ENCODE results near the gene MT1F. TPM values are rescaled to one million over a fixed set of nuclear protein-coding genes. Genes with fewer than 3 reads are reported as not detected.

Gene MT1F
- total RNA-seq, 2 experiments from 2014 or later: 7.7 to 9.0 TPM

DNA sequence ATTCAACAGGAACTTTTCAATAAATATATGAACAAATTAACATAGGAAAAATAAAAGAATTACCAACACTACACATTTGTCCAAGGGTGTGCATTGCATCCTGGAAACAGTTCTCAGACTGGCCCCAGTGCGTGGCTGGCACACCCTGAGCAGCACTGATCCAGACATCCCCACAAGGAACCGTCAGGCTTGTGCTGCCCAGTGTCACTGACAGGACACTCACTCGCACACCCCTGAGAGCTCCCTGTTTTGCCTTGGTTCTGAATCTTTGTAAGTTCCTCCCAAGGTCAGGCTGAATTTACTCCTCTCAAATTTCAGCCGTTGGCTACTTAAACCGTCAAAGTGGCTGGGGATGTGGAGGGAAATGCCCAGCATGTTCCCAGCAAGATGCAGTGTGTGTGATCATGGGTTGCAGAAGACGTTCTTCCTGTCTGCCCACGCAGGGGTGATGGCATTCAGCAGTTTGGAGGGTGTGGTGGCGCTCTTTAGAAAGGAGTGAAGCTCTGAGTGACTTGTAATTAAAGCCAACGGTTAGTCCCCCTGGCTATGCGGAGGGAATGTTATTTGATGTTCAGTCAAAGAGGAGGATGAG is 47.6 kb upstream of the MT1F start:
- TF ChIP-seq CTCF (IDR thresholded peaks at IDR 0.05): no peak
- ChIA-PET POLR2A (interaction anchor here (0.6 to 1.8 kb wide), 8 partner anchors 13 to 1378 kb away, joined by 3 to 8 read pairs (median 3); partner anchors contain the start of gene MT1E), CTCF (interaction anchor here (0.9 to 3.0 kb wide), 5 partner anchors 9 to 92 kb away, joined by 3 to 12 read pairs (median 5); partner anchors contain the start of gene MT1E)
- Mint-ChIP-seq H3K36me3 (ENCODE audit: low read depth) (peaks cover 2% of the 10 kb centered on the region), H3K4me1 (ENCODE audit: low read depth) (peaks cover 74% of the 10 kb centered on the region), H3K27me3 (no peaks in the 10 kb centered on the region), H3K4me3 (peak overlapping the region; percentile 81), H3K9me3 (no peaks in the 10 kb centered on the region), H3K27ac (peak overlapping the region; percentile 94)
- DNase-seq (peak; percentile 95), ATAC-seq (peak; percentile 57)
- intact Hi-C loops (cut with micrococcal nuclease): loop anchor here (5.0 kb wide), 1 partner anchor 72 kb away; the partner anchor contains the start of gene MT1X

DNA sequence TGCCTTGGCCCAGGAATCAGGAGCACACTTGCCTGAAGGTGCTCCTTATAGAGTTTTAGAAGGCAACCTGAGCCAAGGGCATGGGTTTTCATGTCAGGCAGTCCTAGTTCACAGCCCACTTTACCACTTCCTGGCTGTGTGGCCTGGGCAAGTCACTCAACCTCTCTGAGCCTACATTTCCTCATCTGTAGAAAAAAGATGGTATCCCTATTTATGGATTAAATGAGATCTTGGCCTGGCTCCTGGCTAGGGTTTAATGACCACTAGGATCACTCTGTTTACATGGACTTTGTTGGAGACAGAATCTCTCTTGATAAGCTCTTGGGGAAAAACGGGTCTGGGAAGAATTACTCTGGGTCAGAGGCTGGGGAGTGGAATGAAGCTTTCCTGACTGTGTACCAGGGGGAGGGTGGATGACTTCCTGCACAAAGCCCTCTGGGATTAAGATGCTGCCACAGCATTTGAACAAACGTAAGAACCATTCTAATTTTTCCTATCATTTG is 47.1 kb upstream of the MT1F start:
- intact Hi-C loops (cut with micrococcal nuclease): loop anchor here (5.0 kb wide), 1 partner anchor 72 kb away; the partner anchor contains the start of gene MT1X
- Mint-ChIP-seq H3K27ac (peak overlapping the region; percentile 94), H3K9me3 (no peaks in the 10 kb centered on the region), H3K36me3 (ENCODE audit: low read depth) (peaks cover 2% of the 10 kb centered on the region), H3K4me1 (ENCODE audit: low read depth) (peaks cover 77% of the 10 kb centered on the region), H3K4me3 (peak overlapping the region; percentile 81), H3K27me3 (no peaks in the 10 kb centered on the region)
- ChIA-PET CTCF (interaction anchor here (0.8 to 3.0 kb wide), 5 partner anchors 8 to 107 kb away, joined by 3 to 12 read pairs (median 3); no protein-coding TSS in a partner anchor), POLR2A (interaction anchor here (0.6 to 1.8 kb wide), 5 partner anchors 12 to 140 kb away, joined by 3 to 8 read pairs (median 3); partner anchors contain the start of gene MT1E)
- ATAC-seq (peak; percentile 18), DNase-seq (no peak)
- no peak for TF ChIP-seq CTCF (IDR thresholded peaks at IDR 0.05)

DNA sequence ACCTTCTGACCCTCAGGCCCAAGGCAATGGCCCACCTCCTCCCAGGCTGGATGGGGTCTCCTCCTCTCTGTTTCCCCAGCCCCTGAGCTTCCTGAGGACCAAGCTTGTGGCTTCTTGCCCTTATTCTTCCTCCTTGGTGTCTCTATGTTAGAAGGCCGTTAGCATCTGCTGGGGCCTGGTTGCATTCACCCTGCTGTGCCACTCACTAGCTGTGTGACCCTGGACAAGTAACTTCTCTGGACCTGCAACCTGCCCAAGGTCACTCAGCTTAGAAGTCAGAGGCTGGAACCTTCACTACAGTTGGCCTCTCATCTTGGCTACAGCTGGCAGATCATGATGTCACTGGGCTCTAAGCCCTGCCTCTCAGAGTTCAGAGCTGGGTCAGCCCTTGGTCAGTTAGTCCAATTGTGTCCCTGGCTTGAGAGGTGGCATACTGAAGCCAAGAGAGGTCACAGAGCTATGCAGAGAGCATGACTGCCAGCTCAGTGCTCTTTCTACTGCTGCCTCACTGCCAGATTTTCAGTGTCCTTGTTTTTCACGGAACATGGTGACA is 46.4 kb upstream of the MT1F start:
- no peak for TF ChIP-seq CTCF (IDR thresholded peaks at IDR 0.05)
- Mint-ChIP-seq H3K4me3 (no peak overlapping the region), H3K36me3 (ENCODE audit: low read depth) (peaks cover 2% of the 10 kb centered on the region), H3K27ac (peak overlapping the region; percentile 94), H3K4me1 (ENCODE audit: low read depth) (peaks cover 74% of the 10 kb centered on the region), H3K27me3 (no peaks in the 10 kb centered on the region), H3K9me3 (no peaks in the 10 kb centered on the region)
- CTCF ChIA-PET: interaction anchor here (0.8 to 3.0 kb wide), 5 partner anchors 11 to 106 kb away, joined by 3 to 12 read pairs (median 3); no protein-coding TSS in a partner anchor
- ATAC-seq (no peak), DNase-seq (no peak)
- POLR2A ChIA-PET: interaction anchor here (1.4 to 2.0 kb wide), 3 partner anchors 14 to 49 kb away, joined by 3 to 9 read pairs (median 8); partner anchors contain the start of gene MT1E
- intact Hi-C loops (cut with micrococcal nuclease): loop anchor here (5.0 kb wide), 1 partner anchor 71 kb away; the partner anchor contains the start of gene MT1X

DNA sequence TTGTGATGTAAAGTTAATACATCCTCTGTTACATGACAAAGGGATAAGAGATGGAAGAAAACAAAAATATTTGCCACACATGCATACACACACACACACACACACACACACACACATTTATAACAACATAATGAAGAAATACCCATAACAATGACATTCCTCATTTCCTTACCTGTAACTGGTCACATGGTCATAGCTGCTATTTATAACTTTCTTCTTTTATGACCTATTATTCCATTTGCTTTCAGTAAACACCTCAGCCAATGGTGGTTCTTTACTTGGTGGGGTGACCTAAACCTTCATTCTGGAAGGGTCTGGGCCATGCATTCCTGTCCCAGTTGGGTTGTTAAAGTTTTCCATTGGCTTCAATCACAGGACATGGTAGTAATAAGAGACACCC is 44.1 kb upstream of the MT1F start:
- H3K4me3 Mint-ChIP-seq: no peak overlapping the region
- CTCF ChIA-PET: interaction anchor here (2.6 kb wide), 1 partner anchor 17 kb away, joined by 6 read pairs; no protein-coding TSS in a partner anchor

More for the DNA sequence above, 44.1 kb upstream of the MT1F start:
- DNase-seq: no peak
- intact Hi-C loops (cut with micrococcal nuclease): loop anchor here (5.0 kb wide), 1 partner anchor 69 kb away; the partner anchor contains the start of gene MT1X
- POLR2A ChIA-PET: interaction anchor here (0.7 to 1.2 kb wide), 2 partner anchors 12 to 452 kb away, joined by 3 to 4 read pairs; partner anchors contain the start of gene MT1E
- H3K4me1 Mint-ChIP-seq (ENCODE audit: low read depth): peaks cover 71% of the 10 kb centered on the region
- H3K36me3 Mint-ChIP-seq (ENCODE audit: low read depth): peaks cover 2% of the 10 kb centered on the region
- peaks cover 12% of the 10 kb centered on the region for H3K27me3 Mint-ChIP-seq
- peak overlapping the region; percentile 69 for H3K27ac Mint-ChIP-seq
- no peak for TF ChIP-seq CTCF (IDR thresholded peaks at IDR 0.05)
- ATAC-seq: no peak
- no peaks in the 10 kb centered on the region for H3K9me3 Mint-ChIP-seq
